Measurements from ENCODE around the gene PANX1.
A peak's percentile ranks its signal among the peaks of the same experiment; 100 is the strongest.

Gene PANX1

GRCh38 chr11:94128746-94129511, at the start of gene PANX1:
PANX1 (plus strand) TSS chr11:94128841; CDS start chr11:94129313, 472 bp downstream.
- TF ChIP-seq CTCF (IDR thresholded peaks at IDR 0.05; ENCODE audit: low read depth, low read length, missing control alignments): no peak

GRCh38 chr11:94084164-94084563, 44.5 kb upstream of the PANX1 start:
- no peak for TF ChIP-seq CTCF (IDR thresholded peaks at IDR 0.05; ENCODE audit: low read depth, low read length, missing control alignments)
- DNase-seq (ENCODE audit: extremely low read depth, low read depth): no peak
- no peak overlapping the region for H3K4me3 ChIP-seq (replicated peaks; ENCODE audit: low read depth, low read length)

More at GRCh38 chr11:94128746-94129511, at the start of gene PANX1:
- peak within 1 kb of the TSS; percentile 85 for H3K4me3 ChIP-seq (replicated peaks; ENCODE audit: low read depth, low read length)
- peak; percentile 35 for DNase-seq (ENCODE audit: extremely low read depth, low read depth)

GRCh38 chr11:94088906-94089305, 39.7 kb upstream of the PANX1 start:
- H3K4me3 ChIP-seq (replicated peaks; ENCODE audit: low read depth, low read length): no peak overlapping the region
- TF ChIP-seq CTCF (IDR thresholded peaks at IDR 0.05; ENCODE audit: low read depth, low read length, missing control alignments): no peak
- DNase-seq (ENCODE audit: extremely low read depth, low read depth): no peak

GRCh38 chr11:94089341-94089740, 39.3 kb upstream of the PANX1 start:
- DNase-seq (ENCODE audit: extremely low read depth, low read depth): no peak
- no peak for TF ChIP-seq CTCF (IDR thresholded peaks at IDR 0.05; ENCODE audit: low read depth, low read length, missing control alignments)
- H3K4me3 ChIP-seq (replicated peaks; ENCODE audit: low read depth, low read length): no peak overlapping the region

GRCh38 chr11:94090401-94090800, 38.2 kb upstream of the PANX1 start:
- TF ChIP-seq CTCF (IDR thresholded peaks at IDR 0.05; ENCODE audit: low read depth, low read length, missing control alignments): no peak
- no peak for DNase-seq (ENCODE audit: extremely low read depth, low read depth)
- H3K4me3 ChIP-seq (replicated peaks; ENCODE audit: low read depth, low read length): no peak overlapping the region

- no peak overlapping the region for H3K4me3 ChIP-seq (replicated peaks; ENCODE audit: low read depth, low read length)
- TF ChIP-seq CTCF (IDR thresholded peaks at IDR 0.05; ENCODE audit: low read depth, low read length, missing control alignments): no peak
- no peak for DNase-seq (ENCODE audit: extremely low read depth, low read depth)
Measured at GRCh38 chr11:94091091-94091490, 37.5 kb upstream of the PANX1 start.
